ENCODE data around the gene AGAP1.

DNA sequence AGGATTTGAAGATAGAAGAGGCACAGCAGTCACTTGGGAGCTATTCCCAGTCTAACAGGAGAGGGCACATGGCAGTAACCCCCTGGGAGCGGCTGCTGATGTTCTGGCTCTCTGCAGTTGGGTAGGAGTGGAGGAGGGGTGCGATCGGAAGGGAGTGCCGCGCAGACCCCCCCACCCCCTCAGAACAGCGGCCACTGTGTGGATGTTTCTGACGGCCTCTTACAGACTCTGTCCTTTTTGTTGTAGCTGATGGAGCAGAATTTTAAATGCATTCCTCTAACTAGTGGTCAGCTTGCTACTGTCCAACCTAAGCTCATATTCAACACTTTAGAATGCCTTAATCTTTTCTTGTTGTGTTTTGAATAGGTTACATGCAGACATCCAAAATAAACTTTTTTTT is 127.9 kb downstream of the AGAP1 start:
- no peak for TF ChIP-seq POLR2A (IDR thresholded peaks at IDR 0.05)
- TF ChIP-seq, protein P1, sequence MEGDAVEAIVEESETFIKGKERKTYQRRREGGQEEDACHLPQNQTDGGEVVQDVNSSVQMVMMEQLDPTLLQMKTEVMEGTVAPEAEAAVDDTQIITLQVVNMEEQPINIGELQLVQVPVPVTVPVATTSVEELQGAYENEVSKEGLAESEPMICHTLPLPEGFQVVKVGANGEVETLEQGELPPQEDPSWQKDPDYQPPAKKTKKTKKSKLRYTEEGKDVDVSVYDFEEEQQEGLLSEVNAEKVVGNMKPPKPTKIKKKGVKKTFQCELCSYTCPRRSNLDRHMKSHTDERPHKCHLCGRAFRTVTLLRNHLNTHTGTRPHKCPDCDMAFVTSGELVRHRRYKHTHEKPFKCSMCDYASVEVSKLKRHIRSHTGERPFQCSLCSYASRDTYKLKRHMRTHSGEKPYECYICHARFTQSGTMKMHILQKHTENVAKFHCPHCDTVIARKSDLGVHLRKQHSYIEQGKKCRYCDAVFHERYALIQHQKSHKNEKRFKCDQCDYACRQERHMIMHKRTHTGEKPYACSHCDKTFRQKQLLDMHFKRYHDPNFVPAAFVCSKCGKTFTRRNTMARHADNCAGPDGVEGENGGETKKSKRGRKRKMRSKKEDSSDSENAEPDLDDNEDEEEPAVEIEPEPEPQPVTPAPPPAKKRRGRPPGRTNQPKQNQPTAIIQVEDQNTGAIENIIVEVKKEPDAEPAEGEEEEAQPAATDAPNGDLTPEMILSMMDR (IDR thresholded peaks at IDR 0.05) = no peak

Measured in heart left ventricle (tissue), 13 donors.